GM06990 (cell line): ENCODE data around the gene VANGL2.

Experiments used
- DNase-seq: peaks from one replicate; pipeline ENCODE4 v3.0.0-alpha.2; 2011; ENCODE audit not compliant: insufficient read length; ENCODE audit errors: extremely low read depth
- H3K27me3 ChIP-seq: replicated peaks from 2 replicates; pipeline ENCODE4 v1.6.0; 2011; ENCODE audit warnings: low read length; ENCODE audit not compliant: control insufficient read depth, insufficient read depth
- H3K36me3 ChIP-seq: 2 replicates; pipeline ENCODE4 v1.5.1; 2011; ENCODE audit warnings: low read length; ENCODE audit not compliant: control insufficient read depth, insufficient read depth
- H3K4me3 ChIP-seq: replicated peaks from 2 replicates; pipeline ENCODE4 v1.5.1; 2011; ENCODE audit warnings: low read depth, mild to moderate bottlenecking, control low read depth, low read length
- TF ChIP-seq, protein P1 (sequence below): IDR thresholded peaks from 2 replicates; pipeline ENCODE4 v1.5.1; 2011; ENCODE audit warnings: low read length, control low read depth, mild to moderate bottlenecking, inconsistent platforms; ENCODE audit not compliant: insufficient read depth, poor library complexity, severe bottlenecking

Gene VANGL2

GRCh38 chr1:160409486-160409885 is 9.1 kb downstream of the VANGL2 start:
- Histone ChIP-seq H3K27me3 (peaks cover 2% of the 10 kb centered on the region; the same call in 1 of the 2 replicates), H3K36me3 (no peaks in the 10 kb centered on the region)

GRCh38 chr1:160410406-160411005 is 10.1 kb downstream of the VANGL2 start:
- DNase-seq: no peak
- H3K27me3 ChIP-seq: peaks cover 2% of the 10 kb centered on the region; the same call in 1 of the 2 replicates
- H3K36me3 ChIP-seq: no peaks in the 10 kb centered on the region
- H3K4me3 ChIP-seq: no peak overlapping the region
- TF ChIP-seq, protein P1, sequence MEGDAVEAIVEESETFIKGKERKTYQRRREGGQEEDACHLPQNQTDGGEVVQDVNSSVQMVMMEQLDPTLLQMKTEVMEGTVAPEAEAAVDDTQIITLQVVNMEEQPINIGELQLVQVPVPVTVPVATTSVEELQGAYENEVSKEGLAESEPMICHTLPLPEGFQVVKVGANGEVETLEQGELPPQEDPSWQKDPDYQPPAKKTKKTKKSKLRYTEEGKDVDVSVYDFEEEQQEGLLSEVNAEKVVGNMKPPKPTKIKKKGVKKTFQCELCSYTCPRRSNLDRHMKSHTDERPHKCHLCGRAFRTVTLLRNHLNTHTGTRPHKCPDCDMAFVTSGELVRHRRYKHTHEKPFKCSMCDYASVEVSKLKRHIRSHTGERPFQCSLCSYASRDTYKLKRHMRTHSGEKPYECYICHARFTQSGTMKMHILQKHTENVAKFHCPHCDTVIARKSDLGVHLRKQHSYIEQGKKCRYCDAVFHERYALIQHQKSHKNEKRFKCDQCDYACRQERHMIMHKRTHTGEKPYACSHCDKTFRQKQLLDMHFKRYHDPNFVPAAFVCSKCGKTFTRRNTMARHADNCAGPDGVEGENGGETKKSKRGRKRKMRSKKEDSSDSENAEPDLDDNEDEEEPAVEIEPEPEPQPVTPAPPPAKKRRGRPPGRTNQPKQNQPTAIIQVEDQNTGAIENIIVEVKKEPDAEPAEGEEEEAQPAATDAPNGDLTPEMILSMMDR: no peak

More at GRCh38 chr1:160409486-160409885, 9.1 kb downstream of the VANGL2 start:
- no peak overlapping the region for H3K4me3 ChIP-seq
- TF ChIP-seq, protein P1: no peak
- DNase-seq: no peak

GRCh38 chr1:160411271-160412027 is 11.1 kb downstream of the VANGL2 start:
- Histone ChIP-seq H3K27me3 (peaks cover 2% of the 10 kb centered on the region; the same call in 1 of the 2 replicates), H3K36me3 (no peaks in the 10 kb centered on the region), H3K4me3 (no peak overlapping the region)
- TF ChIP-seq, protein P1: no peak
- DNase-seq: no peak

DNA sequence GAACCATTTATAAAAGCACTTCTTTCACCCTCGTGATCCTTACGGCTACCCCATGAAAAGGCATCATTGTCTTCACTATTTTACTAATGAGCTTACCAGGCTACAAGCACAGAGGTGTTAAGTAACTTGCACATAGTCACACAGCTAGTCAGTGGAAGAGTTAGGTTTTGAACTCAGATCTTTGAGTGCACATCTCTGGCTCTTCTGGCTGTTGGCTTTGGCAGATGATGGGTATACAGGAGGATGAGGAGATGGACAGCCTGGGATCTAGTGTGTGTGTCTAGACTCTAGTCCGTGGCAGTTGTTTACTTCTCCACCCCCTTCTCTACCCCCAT is 11.6 kb downstream of the VANGL2 start:
- TF ChIP-seq, protein P1: no peak
- Histone ChIP-seq H3K27me3 (peaks cover 2% of the 10 kb centered on the region; the same call in 1 of the 2 replicates), H3K36me3 (no peaks in the 10 kb centered on the region), H3K4me3 (no peak overlapping the region)
- DNase-seq: no peak

DNA sequence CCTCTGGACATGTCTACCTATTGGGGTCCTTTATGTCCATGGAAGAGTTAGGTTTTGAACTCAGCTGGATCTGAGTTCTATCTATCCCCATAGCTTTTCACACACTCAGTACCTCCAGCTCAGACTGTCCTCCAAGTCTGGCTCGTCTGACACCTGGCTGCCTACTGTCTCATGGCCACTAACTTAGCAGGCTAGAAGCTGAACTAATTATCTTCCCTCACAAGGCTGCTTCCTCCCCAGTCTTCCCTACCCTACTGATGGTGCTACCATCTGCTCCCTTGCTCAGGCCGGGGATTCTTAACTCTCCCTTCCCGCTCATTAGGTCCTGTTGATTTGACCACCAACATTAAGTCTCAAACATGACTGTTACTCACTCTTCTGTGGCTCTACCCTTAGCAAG is 13.4 kb downstream of the VANGL2 start:
- DNase-seq: no peak
- H3K36me3 ChIP-seq: no peaks in the 10 kb centered on the region
- TF ChIP-seq, protein P1: no peak
- no peak overlapping the region for H3K4me3 ChIP-seq
- peaks cover 2% of the 10 kb centered on the region; the same call in 1 of the 2 replicates for H3K27me3 ChIP-seq
